ENCODE results near the gene ZNF525.

GRCh38 chr19:53431399-53432087 lies 66.0 kb downstream of the ZNF525 start, which contains the start of gene ZNF761:
- TF ChIP-seq CTCF (conservative IDR thresholded peaks at IDR 0.05; ENCODE audit: low read depth, low read length) (no peak), EZH2phosphoT487 (IDR thresholded peaks at IDR 0.05; ENCODE audit: borderline replicate concordance, low read length) (no peak)

Measured in PC-3 (cell line).